Measurements from ENCODE around the gene MAGED1.

The MAGED1 gene

DNA sequence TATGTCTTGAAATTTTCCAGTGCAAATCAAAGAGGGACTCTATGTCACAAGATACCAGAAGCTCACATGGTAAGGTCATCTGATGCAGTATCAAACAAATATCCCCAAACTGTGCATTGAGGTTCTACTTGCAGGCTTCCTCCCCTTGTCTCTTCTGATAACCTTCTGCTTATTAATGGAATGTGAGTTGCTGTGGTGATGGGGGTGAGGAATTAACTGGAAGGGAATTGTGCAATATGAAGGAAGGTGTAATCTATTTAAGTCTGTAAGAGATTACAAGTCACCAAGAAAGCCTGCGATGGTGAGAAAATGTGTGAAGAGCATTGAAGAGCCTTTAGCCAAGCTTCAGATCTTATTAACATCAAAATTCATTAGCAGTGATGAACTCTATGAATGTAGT is 15.4 kb upstream of the MAGED1 start:
- TF ChIP-seq POLR2AphosphoS5 (IDR thresholded peaks at IDR 0.05; ENCODE audit: low read depth, low read length) (no peak), FOXP2 (optimal IDR thresholded peaks at IDR 0.05; ENCODE audit: borderline replicate concordance, extremely low read depth, extremely low read length, insufficient read depth) (no peak), TAF1 (IDR thresholded peaks at IDR 0.05; ENCODE audit: borderline replicate concordance, insufficient read depth, low read length) (no peak), SIN3A (IDR thresholded peaks at IDR 0.05; ENCODE audit: borderline replicate concordance, insufficient read depth, low read length) (no peak)
- TF ChIP-seq, protein P1, sequence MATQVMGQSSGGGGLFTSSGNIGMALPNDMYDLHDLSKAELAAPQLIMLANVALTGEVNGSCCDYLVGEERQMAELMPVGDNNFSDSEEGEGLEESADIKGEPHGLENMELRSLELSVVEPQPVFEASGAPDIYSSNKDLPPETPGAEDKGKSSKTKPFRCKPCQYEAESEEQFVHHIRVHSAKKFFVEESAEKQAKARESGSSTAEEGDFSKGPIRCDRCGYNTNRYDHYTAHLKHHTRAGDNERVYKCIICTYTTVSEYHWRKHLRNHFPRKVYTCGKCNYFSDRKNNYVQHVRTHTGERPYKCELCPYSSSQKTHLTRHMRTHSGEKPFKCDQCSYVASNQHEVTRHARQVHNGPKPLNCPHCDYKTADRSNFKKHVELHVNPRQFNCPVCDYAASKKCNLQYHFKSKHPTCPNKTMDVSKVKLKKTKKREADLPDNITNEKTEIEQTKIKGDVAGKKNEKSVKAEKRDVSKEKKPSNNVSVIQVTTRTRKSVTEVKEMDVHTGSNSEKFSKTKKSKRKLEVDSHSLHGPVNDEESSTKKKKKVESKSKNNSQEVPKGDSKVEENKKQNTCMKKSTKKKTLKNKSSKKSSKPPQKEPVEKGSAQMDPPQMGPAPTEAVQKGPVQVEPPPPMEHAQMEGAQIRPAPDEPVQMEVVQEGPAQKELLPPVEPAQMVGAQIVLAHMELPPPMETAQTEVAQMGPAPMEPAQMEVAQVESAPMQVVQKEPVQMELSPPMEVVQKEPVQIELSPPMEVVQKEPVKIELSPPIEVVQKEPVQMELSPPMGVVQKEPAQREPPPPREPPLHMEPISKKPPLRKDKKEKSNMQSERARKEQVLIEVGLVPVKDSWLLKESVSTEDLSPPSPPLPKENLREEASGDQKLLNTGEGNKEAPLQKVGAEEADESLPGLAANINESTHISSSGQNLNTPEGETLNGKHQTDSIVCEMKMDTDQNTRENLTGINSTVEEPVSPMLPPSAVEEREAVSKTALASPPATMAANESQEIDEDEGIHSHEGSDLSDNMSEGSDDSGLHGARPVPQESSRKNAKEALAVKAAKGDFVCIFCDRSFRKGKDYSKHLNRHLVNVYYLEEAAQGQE (IDR thresholded peaks at IDR 0.05; ENCODE audit: insufficient read depth in 1 of 2, low read depth in 2 of 2, low read length in 2 of 2) = no peak

DNA sequence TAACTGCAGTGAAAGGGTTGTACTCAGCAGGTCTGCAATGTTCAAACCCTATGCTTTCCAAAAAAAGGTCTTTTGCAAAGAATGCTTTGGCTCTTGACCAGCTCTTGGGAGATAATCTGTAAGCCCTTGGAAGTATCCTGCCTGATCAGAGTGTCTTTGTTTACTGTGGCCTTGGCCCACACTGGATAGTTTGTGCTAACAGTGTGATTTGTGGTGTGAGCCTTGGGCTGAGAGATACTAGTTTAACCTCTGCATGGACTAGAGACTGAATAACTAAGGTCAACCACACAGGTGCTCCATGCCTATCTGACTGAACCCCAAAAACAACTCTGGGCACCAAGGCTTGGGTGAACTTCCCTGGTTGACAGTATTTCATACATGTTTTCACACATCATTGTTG is 3.6 kb upstream of the MAGED1 start:
- TF ChIP-seq SIN3A (IDR thresholded peaks at IDR 0.05; ENCODE audit: borderline replicate concordance, insufficient read depth, low read length) (no peak), TAF1 (IDR thresholded peaks at IDR 0.05; ENCODE audit: borderline replicate concordance, insufficient read depth, low read length) (no peak), POLR2AphosphoS5 (IDR thresholded peaks at IDR 0.05; ENCODE audit: low read depth, low read length) (no peak), FOXP2 (optimal IDR thresholded peaks at IDR 0.05; ENCODE audit: borderline replicate concordance, extremely low read depth, extremely low read length, insufficient read depth) (no peak)
- TF ChIP-seq, protein P1 (IDR thresholded peaks at IDR 0.05; ENCODE audit: insufficient read depth in 1 of 2, low read depth in 2 of 2, low read length in 2 of 2) = no peak

DNA sequence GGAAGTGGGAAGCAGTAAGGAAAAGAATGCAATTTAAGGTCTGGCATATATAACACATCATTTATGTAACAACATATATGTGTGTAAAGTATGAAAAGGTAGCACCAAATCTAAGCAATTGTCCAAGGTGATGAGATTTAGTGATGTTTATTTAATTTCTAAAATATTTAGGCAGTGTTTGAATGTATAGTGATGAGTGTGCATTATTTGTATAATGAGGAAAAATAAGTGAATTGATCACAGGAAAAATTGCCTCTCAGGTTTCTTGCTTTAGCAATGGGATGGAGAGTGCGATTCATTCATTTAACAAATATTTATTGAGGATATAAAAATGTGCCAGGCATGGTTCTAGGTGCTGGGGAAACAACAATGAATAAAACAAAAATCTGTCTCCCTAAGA is 2.2 kb upstream of the MAGED1 start:
- TF ChIP-seq SIN3A (IDR thresholded peaks at IDR 0.05; ENCODE audit: borderline replicate concordance, insufficient read depth, low read length) (no peak), FOXP2 (optimal IDR thresholded peaks at IDR 0.05; ENCODE audit: borderline replicate concordance, extremely low read depth, extremely low read length, insufficient read depth) (no peak), POLR2AphosphoS5 (IDR thresholded peaks at IDR 0.05; ENCODE audit: low read depth, low read length) (no peak), TAF1 (IDR thresholded peaks at IDR 0.05; ENCODE audit: borderline replicate concordance, insufficient read depth, low read length) (no peak)
- TF ChIP-seq, protein P1 (IDR thresholded peaks at IDR 0.05; ENCODE audit: insufficient read depth in 1 of 2, low read depth in 2 of 2, low read length in 2 of 2) = no peak

DNA sequence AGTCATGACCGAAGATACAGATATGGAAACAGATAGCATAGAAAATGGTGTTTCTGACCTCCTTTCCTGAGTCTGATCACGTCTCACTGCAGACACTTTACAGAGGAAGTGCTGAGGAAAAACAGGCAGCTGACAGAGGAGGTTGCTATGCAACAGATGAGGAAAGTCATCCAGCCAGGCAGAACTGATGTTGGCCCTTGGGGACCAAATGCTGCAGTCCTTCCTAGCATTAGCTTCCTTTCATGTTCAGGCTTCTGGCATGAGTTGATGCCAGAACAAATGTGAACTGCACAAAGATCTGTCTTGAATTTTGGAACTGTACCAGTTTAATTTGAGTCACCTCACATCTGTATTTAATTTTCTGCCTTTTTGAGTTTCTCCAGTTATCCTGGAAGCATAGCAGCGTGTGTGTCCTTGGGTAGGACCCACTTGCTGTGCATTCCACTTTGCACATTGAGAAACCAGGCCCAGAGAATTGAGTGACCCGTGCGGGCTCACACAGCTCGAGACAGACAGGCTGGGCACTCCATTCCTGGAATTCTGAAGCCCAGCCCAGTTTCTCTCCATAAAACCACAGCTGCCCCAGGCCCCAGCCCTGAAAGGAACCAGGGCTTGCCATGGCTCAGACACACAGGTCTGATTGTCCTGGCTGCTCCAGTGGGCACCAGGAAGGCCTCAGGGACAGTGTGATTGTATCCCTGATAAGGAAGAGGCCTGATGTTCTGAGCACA is 1.4 kb upstream of the MAGED1 start:
- TF ChIP-seq, protein P1 (IDR thresholded peaks at IDR 0.05; ENCODE audit: insufficient read depth in 1 of 2, low read depth in 2 of 2, low read length in 2 of 2) = no peak
- TF ChIP-seq POLR2AphosphoS5 (IDR thresholded peaks at IDR 0.05; ENCODE audit: low read depth, low read length) = no peak

Measured in PFSK-1 (cell line).